Endodermal cell (in vitro differentiated cells): ENCODE data around the gene GNAO1. TPM values are rescaled to one million over a fixed set of nuclear protein-coding genes. Genes with fewer than 3 reads are reported as not detected.
A peak's percentile ranks its signal among the peaks of the same experiment; 100 is the strongest.

Experiments
- DNase-seq: peaks from one replicate; pipeline ENCODE4 v3.0.0-alpha.2; 2017
- H3K27ac ChIP-seq: 2 replicates; pipeline ENCODE4 v1.5.1; 2013; ENCODE audit warnings: mild to moderate bottlenecking, low read depth, low read length, moderate library complexity
- H3K27me3 ChIP-seq: 2 replicates; pipeline ENCODE4 v1.6.1; 2013; ENCODE audit warnings: mild to moderate bottlenecking, low read length, moderate library complexity; ENCODE audit not compliant: insufficient read depth, control insufficient read depth, poor library complexity, severe bottlenecking
- H3K36me3 ChIP-seq: 2 replicates; pipeline ENCODE4 v1.7.0; 2013; ENCODE audit warnings: mild to moderate bottlenecking, low read length, moderate library complexity; ENCODE audit not compliant: control insufficient read depth, insufficient read depth
- H3K4me1 ChIP-seq: one replicate; pipeline ENCODE4 v1.7.0; 2013; ENCODE audit warnings: low read length; ENCODE audit not compliant: control insufficient read depth, insufficient read depth
- H3K4me3 ChIP-seq: 2 replicates; pipeline ENCODE4 v1.5.1; 2013; ENCODE audit warnings: mild to moderate bottlenecking, low read length, moderate library complexity
- H3K9ac ChIP-seq: 2 replicates; pipeline ENCODE4 v1.6.1; 2013; ENCODE audit warnings: mild to moderate bottlenecking, low read length, moderate library complexity; ENCODE audit not compliant: poor library complexity, severe bottlenecking; ENCODE audit errors: extremely low read depth
- H3K9me3 ChIP-seq: 2 replicates; pipeline ENCODE4 v1.6.1; 2013; ENCODE audit warnings: mild to moderate bottlenecking, low read length, moderate library complexity; ENCODE audit not compliant: control insufficient read depth
- H3K27ac Mint-ChIP-seq: 2 replicates; pipeline ENCODE4 v1.8.0; 2020; ENCODE audit warnings: mixed read lengths
- H3K27me3 Mint-ChIP-seq: 2 replicates; pipeline ENCODE4 v1.8.0; 2021; ENCODE audit warnings: mild to moderate bottlenecking, mixed read lengths; ENCODE audit not compliant: insufficient read depth
- H3K36me3 Mint-ChIP-seq: 2 replicates; pipeline ENCODE4 v1.8.0; 2020; ENCODE audit warnings: low read depth, mixed read lengths
- H3K4me1 Mint-ChIP-seq: 2 replicates; pipeline ENCODE4 v1.8.0; 2020; ENCODE audit warnings: mixed read lengths
- H3K4me3 Mint-ChIP-seq: 2 replicates; pipeline ENCODE4 v1.8.0; 2020; ENCODE audit warnings: mild to moderate bottlenecking, moderate library complexity, mixed read lengths
- H3K9me3 Mint-ChIP-seq: 2 replicates; pipeline ENCODE4 v1.8.0; 2020; ENCODE audit warnings: mild to moderate bottlenecking, mixed read lengths
- WGBS, 2 experiments: methylation state at CpG; one replicate each; pipeline versions ENCODE4 v1.1.5 to v1.1.7; 2013; ENCODE audit warnings: missing lambda C conversion rate in 2 of 2, mixed read lengths in 1 of 2; ENCODE audit not compliant: insufficient coverage in 1 of 2, insufficient read length in 1 of 2; 5-methylcytosine and 5-hydroxymethylcytosine counted together
- total RNA-seq, 2 donors: library from RNA; stranded (reverse); fragmentation: NEBNext Ultra II Directional in 1 of 2; extraction: Animal tissue kit (Norgen Biotek cat#: 25700) in 1 of 2; gene quantifications; 2 replicates in 1 of 2; 3 replicates in 1 of 2; pipeline ENCODE4 v1.2.1, GENCODE V29; 2021
- TF ChIP-seq, protein P1 (sequence below): fragments of 200-600 bp; sonication (generic); conservative IDR thresholded peaks from 2 replicates; pipeline ENCODE4 v1.5.0; 2021; ENCODE audit warnings: antibody characterized with exemption, mild to moderate bottlenecking

The GNAO1 gene
- total RNA-seq, 2 donors from 2014 or later: 2.7 to 7.1 TPM

DNA sequence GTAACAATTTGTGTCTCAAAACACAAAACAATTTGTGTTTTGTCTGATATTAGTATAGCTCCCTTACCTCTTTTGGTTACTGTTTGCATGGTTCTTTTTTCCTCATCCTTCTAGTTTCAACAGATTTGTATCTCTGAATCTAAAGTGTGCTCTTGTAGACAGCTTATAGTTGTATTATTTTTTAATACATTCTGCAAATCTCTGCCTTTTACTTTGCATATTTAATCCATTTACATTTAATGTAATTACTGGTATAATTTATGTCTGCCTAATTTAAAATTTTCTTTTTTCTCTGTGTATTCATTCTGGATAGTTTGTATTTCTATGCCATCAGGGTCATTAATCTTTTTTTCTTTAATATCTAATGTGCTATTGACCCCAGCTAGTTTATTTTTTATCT, 9.9 kb upstream of the GNAO1 start:
- Histone ChIP-seq H3K9me3 (peaks cover 20% of the 10 kb centered on the region), H3K4me3 (no peak overlapping the region), H3K27ac (no peak overlapping the region), H3K36me3 (no peaks in the 10 kb centered on the region), H3K4me1 (no peaks in the 10 kb centered on the region), H3K9ac (no peak overlapping the region), H3K27me3 (no peaks in the 10 kb centered on the region)
- Mint-ChIP-seq H3K36me3 (no peaks in the 10 kb centered on the region), H3K27ac (no peak overlapping the region), H3K4me3 (no peak overlapping the region), H3K27me3 (peaks cover 2% of the 10 kb centered on the region), H3K9me3 (peaks cover 9% of the 10 kb centered on the region), H3K4me1 (no peaks in the 10 kb centered on the region)
- no peak for DNase-seq
- TF ChIP-seq, protein P1, sequence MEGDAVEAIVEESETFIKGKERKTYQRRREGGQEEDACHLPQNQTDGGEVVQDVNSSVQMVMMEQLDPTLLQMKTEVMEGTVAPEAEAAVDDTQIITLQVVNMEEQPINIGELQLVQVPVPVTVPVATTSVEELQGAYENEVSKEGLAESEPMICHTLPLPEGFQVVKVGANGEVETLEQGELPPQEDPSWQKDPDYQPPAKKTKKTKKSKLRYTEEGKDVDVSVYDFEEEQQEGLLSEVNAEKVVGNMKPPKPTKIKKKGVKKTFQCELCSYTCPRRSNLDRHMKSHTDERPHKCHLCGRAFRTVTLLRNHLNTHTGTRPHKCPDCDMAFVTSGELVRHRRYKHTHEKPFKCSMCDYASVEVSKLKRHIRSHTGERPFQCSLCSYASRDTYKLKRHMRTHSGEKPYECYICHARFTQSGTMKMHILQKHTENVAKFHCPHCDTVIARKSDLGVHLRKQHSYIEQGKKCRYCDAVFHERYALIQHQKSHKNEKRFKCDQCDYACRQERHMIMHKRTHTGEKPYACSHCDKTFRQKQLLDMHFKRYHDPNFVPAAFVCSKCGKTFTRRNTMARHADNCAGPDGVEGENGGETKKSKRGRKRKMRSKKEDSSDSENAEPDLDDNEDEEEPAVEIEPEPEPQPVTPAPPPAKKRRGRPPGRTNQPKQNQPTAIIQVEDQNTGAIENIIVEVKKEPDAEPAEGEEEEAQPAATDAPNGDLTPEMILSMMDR: no peak

DNA sequence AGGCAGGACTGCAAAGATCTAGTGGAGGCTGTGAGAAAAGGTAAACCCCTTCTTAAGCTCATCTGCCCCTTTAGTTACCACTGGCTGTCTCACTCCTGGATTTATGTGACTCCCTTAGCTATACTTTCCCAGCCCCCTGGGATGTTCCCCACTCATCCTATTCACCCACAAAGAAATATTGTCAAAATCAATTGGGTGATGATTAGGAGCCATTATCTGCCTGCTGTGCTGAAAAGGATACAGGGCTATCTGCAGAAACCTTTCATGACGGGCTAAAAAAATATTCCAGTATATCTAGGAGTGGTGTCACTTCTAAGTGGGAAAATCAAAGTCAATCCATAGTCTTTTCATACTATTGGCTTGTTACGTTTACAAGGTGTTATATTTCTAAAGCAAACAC, 8.0 kb upstream of the GNAO1 start:
- Histone ChIP-seq H3K4me1 (no peaks in the 10 kb centered on the region), H3K27ac (no peak overlapping the region), H3K27me3 (peaks cover 9% of the 10 kb centered on the region), H3K9me3 (peaks cover 20% of the 10 kb centered on the region), H3K4me3 (no peak overlapping the region), H3K9ac (no peak overlapping the region), H3K36me3 (no peaks in the 10 kb centered on the region)
- DNase-seq: no peak
- Mint-ChIP-seq H3K4me3 (no peak overlapping the region), H3K27ac (no peak overlapping the region), H3K9me3 (peaks cover 9% of the 10 kb centered on the region), H3K4me1 (no peaks in the 10 kb centered on the region), H3K27me3 (peaks cover 15% of the 10 kb centered on the region), H3K36me3 (no peaks in the 10 kb centered on the region)
- WGBS, 2 experiments: 100% methylated on average over 1 to 2 of the region's 2 CpGs
- TF ChIP-seq, protein P1: no peak

DNA sequence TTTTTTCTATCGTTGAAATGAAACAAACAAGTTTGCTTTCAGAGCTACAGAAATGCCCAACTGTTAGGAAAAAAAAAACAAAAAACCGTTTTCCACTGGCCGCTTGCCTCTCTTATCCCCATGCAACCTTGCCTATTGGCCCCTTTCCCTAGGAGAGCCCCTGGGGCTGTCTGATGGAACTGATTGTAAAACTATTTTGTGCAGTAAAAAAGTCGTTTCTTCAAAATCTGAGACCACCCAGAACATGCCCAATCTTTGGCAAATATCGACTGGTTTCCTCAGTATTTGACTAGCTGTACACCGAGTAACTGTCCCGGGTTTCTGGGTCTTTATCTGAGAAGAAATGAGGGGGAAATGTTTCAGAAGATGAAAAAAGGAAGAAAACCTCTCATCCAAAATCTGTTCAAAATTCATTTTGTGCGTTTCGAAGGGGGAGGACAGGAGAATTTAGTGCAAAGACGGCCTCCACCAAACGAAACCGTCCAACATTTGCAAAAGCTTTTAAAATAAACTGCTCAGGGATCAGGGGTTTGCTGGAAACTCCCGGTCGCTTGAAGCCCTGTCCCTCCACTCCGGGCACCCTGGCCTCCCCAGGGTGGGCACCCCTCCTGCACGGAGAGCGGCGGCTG, 1.1 kb upstream of the GNAO1 start:
- Mint-ChIP-seq H3K4me1 (peaks cover 7% of the 10 kb centered on the region), H3K9me3 (no peaks in the 10 kb centered on the region), H3K36me3 (no peaks in the 10 kb centered on the region), H3K27ac (no peak overlapping the region), H3K27me3 (peaks cover 68% of the 10 kb centered on the region), H3K4me3 (peak overlapping the region; percentile 70)
- Histone ChIP-seq H3K27me3 (peaks cover 57% of the 10 kb centered on the region), H3K9me3 (no peaks in the 10 kb centered on the region), H3K27ac (no peak overlapping the region), H3K36me3 (no peaks in the 10 kb centered on the region), H3K4me1 (no peaks in the 10 kb centered on the region), H3K4me3 (peak overlapping the region; percentile 78), H3K9ac (no peak overlapping the region)
- no peak for DNase-seq
- WGBS, 2 experiments: 21 to 24% methylated on average over 11 to 18 of the region's 18 CpGs
- TF ChIP-seq, protein P1: no peak
